Measurements from ENCODE around the gene FRMPD4.

DNA sequence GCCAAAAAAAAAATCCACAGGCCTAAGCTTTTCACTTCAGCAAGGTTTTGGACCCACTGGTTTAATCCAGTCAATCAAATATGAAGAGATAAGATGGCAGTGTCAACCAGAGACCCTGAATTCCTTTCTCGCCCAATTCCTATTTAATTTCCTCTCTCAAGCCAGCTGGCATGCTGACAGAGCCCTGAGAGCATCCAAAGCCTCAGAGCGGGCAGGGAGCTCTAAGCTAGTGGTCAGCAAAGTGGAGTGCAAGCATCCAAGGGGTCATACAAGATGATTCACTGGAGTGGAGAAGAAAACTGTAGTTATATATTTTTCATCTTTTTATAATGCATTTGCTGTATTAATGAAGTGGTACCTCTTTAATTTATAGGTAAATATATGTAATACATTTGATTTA, 615.1 kb downstream of the FRMPD4 start:
- no peak for TF ChIP-seq POLR2A (IDR thresholded peaks at IDR 0.05)
- TF ChIP-seq, protein P1, sequence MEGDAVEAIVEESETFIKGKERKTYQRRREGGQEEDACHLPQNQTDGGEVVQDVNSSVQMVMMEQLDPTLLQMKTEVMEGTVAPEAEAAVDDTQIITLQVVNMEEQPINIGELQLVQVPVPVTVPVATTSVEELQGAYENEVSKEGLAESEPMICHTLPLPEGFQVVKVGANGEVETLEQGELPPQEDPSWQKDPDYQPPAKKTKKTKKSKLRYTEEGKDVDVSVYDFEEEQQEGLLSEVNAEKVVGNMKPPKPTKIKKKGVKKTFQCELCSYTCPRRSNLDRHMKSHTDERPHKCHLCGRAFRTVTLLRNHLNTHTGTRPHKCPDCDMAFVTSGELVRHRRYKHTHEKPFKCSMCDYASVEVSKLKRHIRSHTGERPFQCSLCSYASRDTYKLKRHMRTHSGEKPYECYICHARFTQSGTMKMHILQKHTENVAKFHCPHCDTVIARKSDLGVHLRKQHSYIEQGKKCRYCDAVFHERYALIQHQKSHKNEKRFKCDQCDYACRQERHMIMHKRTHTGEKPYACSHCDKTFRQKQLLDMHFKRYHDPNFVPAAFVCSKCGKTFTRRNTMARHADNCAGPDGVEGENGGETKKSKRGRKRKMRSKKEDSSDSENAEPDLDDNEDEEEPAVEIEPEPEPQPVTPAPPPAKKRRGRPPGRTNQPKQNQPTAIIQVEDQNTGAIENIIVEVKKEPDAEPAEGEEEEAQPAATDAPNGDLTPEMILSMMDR (IDR thresholded peaks at IDR 0.05) = no peak
